GM18517 (cell line): ENCODE data around the gene BOC.
"Not testable (repeated sequence)": the region's sequence is repeated elsewhere in the genome, so short reads cannot be mapped to it uniquely, and the experiment has no call there.

ENCODE experiments used
- ATAC-seq: cut with Tn5 transposase; IDR thresholded peaks from one replicate; pipeline ENCODE4 v1.9.1; 2021; ENCODE audit warnings: mild to moderate bottlenecking, moderate library complexity; ENCODE audit not compliant: unreplicated experiment

Gene BOC, protein sequence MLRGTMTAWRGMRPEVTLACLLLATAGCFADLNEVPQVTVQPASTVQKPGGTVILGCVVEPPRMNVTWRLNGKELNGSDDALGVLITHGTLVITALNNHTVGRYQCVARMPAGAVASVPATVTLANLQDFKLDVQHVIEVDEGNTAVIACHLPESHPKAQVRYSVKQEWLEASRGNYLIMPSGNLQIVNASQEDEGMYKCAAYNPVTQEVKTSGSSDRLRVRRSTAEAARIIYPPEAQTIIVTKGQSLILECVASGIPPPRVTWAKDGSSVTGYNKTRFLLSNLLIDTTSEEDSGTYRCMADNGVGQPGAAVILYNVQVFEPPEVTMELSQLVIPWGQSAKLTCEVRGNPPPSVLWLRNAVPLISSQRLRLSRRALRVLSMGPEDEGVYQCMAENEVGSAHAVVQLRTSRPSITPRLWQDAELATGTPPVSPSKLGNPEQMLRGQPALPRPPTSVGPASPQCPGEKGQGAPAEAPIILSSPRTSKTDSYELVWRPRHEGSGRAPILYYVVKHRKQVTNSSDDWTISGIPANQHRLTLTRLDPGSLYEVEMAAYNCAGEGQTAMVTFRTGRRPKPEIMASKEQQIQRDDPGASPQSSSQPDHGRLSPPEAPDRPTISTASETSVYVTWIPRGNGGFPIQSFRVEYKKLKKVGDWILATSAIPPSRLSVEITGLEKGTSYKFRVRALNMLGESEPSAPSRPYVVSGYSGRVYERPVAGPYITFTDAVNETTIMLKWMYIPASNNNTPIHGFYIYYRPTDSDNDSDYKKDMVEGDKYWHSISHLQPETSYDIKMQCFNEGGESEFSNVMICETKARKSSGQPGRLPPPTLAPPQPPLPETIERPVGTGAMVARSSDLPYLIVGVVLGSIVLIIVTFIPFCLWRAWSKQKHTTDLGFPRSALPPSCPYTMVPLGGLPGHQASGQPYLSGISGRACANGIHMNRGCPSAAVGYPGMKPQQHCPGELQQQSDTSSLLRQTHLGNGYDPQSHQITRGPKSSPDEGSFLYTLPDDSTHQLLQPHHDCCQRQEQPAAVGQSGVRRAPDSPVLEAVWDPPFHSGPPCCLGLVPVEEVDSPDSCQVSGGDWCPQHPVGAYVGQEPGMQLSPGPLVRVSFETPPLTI

DNA sequence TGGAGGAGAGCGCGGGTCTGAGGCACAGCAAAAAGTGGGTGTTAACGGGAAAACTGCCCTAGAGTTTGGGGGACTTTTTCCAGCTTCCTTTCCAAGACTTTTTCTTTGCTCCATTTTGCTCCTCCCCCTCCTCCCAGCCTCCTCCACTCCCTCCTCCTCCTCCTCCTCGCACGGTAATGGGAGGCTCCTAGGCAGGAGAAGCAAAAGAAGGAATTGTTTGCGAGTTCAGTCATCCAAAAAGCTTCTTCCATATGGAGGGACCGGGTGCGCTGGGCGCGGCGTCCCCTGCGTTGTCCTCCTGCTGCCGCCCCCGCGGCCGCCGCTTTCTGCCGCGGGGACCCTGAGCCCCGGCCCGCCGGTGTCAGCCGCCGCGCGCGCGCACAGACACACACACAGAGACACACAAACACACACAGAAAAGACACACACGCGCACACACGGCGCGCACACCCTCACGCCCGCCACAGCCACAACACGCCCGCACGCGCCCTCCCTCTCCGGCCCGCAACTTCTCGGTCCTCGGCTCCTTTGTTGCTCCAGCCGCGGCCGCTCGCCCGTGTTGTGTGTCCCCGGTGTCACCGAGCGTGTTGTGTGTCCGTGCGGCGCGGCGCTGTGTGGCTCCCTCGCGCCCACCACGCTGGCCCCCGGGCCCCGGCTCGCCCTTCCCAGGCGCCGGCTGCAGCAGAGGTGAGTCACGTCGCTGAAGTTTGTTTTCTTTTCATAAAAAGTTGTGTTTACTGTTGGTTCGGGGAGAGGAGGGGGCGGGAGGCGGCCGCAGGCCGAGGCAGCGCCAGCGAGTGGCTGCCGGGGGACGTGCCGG, at the start of gene BOC:
Gene BOC, plus strand, starts transcription at position 228 of the 820 bp plus-strand sequence. CDS start 38,246 bp downstream, outside the sequence.
- ATAC-seq, result no peak

DNA sequence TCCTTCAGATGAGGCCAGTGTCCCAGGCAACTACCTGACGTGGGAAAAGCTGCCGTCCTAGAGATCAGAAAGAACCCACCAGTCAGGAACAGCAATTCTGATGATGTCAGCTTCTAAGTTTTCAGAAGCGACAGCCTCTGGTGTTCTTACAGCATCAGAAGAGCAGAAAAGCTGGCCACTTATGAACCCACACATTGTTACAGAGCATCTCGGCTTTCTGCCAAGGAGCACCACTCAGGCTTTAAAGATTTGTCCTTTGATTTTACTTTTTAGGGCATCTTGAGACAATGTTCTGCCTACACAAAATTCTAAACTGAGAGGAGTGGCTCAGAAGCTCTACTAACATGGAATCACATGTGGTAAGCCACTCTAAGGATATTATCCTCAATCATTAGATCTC, 49.7 kb upstream of the BOC start:
- no peak for ATAC-seq

DNA sequence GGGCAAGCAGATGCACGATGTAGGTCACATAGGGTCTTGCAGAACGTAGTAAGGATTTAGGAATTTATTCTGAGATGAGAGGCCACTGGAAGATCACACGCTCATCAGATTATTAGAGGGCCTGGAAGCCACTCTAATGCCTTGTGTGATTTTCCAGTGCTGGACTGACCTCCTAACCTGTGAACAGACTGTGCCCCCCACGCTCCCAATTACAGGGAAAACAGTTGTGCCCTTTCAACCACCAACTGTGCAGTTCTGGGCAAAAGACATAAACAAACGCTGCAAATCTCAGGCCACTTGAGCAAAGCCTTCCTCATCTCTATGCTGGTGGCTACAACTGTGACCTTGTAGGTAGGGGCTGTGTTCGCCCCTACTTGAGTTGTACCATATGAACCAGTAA, 48.2 kb upstream of the BOC start:
- no peak for ATAC-seq

DNA sequence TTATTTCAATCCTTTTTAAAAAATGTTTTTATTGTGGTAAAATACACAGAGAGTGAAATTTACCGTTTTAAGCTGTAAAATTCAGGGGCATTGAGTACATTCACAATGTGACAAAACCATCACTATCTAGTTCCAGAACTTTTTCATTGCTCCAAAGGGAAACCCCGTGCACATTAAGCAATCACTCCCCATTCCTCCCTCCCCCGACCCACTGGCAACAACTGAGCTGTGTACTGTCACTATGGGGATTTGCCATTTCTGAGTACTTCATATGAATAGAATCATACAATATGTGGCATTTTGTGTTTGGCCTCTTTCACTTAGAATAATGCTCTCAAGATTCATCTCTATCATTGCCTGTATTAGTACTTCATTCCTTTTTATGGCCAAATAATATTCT, 45.5 kb upstream of the BOC start:
- no peak for ATAC-seq

DNA sequence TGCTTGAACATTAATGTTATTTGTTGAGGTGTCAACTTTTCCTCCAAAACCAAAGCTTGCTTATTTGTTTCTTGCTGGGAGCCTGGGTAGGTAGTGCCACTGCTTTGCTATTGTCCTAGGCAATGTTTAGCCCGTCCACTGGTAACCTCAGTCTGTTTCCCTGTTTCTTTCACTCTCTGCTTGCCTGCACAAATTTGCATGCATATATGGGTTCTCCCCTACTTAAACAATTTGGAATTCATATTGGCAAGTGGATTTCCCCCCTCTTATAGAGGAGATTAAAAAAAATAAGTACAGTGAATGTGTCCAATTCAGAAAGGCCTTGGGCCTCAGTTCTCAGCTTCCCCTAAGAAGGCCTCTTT, 45.0 kb upstream of the BOC start:
- ATAC-seq, result no peak

DNA sequence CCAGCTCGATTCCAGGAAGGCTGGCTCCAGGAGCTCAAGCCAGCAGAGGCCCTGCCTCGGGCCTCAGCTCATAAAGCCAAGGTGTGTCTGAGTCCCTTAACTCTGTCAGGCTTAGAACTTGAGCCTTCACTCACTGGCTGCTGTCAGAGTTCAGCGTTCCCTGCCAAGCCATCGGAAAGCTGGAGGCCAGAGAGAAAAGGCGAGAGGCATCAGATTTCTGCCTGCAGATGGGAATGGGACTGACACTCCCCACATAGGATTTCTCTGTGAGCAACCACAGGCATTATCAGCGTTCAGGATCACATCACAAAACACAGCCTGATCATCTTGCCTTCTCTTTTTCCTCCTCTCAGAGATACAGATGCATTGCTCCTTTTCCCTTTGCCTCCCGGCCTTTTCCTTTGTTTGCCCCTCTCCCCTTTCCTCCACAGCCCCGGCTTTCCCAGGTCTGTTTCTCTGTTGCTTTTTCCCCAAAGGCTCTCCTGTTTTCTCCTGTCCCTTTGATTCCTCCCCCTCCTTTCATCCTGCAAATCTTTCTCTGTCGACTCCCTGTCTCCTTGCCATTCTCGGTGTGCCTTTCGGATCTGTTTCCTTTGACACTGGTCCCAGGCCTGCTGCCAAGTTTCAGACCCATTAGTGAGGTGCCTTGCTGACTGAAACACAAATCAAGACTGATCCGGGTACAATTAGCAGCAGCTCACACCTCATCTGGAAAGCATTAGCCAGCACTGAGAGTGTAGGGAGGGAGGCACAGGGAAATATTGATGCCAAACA, 44.5 kb upstream of the BOC start:
- no peak for ATAC-seq

DNA sequence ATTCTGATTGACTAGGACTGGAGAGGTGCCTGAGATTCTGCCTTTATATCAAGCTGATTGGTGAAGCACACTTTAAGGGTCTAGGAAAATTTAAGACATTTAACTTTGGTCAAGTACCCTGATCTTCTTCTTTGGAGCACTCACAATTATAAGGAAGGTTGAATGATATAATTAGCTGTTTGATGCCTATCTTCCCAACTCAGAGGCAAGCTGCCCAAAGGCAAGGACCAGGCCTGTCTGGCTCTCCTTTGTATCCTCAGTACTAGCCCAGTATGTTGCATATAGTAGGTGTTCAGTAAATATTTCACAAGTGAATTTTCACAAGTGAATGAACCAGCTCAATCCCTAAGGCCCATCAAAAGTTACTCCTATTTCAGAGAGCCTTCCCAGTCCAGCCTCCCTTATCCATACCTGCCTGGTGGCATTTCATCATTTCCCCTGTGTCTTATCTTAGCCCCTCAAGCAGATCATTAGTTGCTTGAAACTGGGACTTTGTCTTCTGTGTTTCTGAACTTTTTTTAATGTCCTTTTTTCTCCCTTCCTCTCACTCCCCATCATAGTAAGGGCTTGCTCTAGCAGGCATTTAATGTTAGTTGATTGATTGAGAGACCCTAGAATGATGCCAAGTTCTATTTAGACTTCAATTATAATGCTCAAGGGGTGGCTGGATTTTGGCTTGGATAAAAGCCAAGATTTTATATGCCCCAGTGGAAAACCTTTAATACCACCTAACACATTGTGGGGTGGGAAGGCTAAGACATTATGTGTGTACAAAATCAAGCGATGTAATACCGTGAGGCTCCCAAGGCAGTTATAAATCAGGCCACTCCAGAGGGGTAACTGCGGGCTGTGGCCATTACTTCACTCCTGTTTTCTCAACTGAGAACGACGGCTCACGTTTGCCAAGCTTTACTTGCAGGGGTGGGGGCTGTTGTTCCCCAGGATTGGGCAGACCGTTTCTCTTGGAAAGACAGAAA, 43.2 kb upstream of the BOC start:
- ATAC-seq, result no peak

DNA sequence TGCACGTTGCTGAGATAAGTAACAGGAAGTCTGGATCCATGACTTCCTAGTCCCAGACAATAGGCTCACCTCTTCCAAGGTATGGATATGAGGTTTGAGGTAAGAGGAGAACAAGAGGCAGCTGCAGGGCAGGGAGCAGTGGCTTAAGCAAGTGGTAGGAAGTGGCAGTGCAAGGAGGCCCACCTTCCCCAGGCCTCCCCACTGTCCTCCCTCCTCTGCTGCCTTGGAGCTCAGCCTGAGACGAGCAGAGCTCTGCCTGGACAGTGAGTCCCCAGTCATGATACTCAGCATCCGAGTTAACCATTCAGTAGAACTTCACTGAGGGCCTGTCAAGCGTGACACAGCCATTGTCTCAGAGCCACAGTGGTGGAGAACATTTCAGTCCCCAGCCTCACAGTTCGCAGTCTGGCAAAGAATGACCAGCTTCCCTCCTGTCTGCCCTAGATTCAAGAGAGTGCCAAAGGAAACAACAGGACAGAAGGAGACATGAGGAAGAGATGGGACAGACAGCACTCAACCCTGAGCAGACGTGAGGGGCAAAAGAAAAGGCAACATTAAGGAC, 41.4 kb upstream of the BOC start:
- no peak for ATAC-seq

DNA sequence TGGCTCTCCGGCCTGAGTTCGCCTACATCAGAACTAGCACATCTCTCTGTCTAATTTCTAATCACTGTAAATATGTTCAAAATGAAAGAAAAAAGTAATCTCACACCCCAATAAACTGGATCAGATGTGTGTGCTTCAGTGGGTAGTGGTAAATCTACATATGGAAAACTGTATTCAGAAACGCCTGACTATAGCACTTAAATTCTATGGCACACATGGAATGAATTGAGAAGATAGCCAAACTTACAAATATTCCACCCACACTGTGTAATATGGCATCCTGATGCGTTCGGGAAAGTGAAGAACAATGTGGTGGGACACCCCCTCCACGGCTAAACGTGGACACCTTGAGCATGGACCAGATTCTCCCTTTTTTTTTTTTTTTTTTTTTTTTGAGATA, 40.6 kb upstream of the BOC start:
- ATAC-seq, result no peak

DNA sequence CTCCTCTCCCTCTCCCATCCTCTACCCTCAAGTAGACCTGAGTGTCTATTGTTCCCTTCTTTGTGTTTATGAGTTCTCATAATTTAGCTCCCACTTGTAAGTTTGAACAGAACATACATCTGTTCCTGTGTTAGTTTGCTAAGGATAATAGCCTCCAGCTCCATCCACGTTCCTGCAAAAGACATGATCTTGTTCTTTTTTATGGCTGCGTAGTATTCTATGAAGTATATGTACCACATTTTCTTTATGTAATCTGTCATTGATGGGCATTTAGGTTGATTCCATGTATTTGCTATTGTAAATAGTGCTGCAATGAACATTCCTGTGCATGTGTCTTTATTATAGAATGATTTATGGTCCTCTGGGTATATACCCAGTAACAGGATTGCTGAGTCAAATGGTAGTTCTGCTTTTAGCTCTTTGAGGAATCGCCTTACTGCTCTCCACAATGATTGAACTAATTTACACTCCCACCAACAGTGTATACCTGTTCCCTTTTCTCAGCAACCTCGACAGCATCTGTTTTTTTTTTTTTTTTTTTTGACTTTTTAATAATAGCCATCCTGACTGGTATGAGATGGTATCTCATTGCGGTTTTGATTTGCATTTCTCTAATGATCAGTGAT, 39.6 kb upstream of the BOC start:
- ATAC-seq, result not testable (repeated sequence)

DNA sequence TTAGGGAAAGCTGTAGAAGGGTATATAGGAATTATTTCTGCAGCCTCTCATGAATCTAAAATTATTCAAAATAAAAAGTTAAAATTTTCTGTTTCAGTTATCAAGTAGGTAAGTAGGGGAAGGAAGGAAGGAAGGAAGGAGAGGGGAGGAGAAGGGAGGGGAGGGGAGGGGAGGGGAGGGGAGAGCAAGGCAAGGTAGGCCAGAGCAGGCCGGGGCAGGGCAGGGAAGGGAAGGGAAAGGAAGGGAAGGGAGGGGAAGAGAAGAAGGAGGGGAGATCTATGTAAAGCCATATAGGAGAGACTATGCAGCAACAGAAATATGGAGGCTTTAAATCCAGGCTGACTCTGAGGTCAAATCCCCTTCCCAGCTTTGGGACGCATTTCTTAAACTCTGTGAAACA, 38.3 kb upstream of the BOC start:
- ATAC-seq, result no peak

DNA sequence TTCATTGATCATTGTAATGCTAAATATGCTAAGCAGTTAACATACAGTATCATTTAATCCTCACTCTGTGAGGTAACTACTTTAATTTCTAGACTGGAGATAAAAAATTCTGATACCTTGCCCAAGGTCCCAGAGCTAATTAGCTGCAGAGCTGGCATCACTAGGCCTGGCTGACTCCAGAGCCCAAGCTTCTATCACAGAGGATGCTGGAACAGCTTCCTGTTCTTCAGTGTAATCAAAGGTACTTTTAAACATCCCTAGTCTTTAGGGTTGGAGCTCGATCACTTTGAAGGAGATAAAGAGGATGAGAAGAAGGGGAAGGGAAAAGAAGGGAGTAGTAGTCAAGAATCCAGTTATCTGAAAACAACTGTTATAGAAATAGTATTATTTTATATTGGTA, 37.1 kb upstream of the BOC start:
- no peak for ATAC-seq

DNA sequence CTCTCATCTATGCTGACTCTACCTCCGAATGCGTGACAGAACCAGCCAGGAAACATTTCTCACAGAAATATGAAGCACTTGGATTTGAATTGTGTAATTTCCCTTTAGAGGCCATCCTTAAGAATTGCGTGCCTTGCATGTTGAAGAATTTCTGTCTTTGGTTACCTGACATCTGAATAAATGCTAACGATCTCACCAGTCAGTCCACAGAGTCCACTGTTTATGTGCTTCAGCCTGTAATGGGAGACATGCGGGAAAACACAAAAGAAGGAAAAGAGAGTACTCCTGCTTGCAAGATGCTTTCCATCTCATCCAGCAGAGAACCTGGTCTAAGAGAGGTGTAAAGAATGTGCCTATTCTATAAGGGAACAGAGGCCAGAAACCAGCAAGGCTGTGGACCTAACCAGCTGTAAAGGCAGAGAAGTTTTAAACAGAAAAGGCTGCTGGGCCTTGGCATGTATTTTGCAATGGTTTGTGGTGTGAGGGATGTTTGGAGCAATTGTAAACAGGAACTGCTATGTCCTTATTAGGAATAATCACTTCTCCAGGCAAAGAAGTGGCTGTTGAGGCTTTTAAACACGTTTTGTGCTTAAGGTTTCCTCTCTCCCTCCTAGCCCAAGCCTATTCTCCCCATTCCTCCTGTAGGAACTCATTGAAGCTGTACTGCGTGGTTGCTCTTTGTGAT, 36.4 kb upstream of the BOC start:
- no peak for ATAC-seq

DNA sequence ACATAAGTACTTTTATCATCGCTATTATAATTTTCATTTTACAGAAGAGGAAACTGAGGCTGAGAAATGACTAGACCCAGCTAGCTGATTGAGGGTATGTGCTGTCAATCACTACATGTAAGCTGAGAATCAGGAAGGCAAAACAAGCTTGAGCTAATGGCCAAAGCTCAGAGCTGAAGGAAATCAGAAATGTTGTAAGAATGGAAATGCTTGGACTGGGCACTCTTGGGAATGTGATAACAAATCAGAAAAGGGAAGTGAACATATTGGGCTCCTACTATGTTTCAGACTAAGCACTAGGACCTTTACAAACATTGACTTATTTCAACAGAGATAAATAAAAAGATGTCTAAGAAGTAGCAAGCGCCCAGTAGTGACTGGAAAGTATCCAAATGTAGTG, 33.8 kb upstream of the BOC start:
- ATAC-seq, result no peak

DNA sequence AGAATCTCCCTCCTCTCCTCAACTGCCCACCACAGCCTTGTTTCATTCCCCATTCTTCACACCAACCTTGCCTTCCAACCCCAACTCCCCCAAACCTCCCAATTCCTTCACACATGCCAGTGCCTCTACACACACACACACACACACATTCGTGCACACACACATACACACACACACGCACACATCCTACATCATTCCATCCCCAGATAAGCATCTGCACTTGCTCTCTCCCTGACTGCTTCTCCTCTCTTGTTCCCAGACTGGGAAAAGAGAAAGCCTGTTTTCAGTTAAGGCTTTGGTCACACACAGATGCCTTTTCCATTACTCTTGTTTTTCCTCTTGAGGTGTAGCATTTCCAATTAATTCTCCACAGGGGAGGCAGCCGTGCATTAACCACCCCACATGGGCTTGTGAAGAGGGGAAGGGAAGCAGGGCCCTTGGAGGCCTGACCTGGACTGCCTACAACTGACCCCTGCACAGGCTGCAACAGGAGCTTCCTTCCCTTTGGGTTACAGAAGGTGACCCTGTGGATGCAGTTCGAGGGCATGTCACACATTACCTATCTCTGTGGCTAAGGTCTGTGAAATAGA, 32.0 kb upstream of the BOC start:
- no peak for ATAC-seq

DNA sequence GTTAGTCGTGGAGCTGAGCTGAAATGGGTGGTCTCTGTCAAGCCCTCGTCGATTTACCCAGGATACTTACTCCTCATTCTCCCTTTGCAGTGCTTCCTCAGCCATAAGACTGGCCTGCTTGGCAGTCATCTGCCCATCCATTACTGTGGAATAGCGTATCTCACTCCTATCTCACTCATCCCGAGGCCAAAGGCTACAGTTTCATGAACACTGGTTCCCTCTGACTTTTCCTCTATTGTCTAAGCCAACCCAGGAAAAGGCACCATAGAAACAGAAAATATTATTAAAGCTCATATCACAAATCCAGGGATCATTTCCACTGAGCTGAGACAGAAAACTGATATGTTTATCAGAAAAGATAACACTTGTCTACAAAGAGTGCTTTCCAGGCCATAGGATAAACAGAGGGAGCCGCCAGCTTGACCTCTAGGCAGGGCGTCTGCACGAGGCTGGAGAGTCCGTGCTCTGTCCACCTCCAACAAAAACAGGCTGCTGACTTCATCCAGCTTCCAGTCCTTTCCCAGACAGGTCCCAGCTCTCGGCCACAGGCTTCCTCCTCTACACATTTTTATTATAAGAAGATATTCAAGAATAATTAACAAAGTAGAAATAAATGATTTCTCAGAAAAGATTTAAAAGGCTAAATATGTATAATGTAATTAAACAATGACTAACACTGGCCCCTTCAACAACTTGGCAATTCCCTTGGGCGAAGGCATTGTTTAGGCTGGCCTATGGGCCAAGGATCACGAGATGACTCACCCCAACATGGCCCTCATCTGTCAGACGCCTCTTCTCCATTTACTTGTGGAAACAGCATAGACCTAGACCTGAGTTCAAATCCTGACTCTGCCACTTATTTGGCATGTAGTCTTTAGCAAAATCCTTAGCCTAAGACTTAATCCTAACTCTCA, 27.4 kb upstream of the BOC start:
- ATAC-seq, result no peak
